OCI-LY7 (cell line): ENCODE measurements around the gene IRGM. TPM values are rescaled to one million over a fixed set of nuclear protein-coding genes. Genes with fewer than 3 reads are reported as not detected.

Source experiments
- BruUV-seq: library from RNA; stranded (reverse); fragments of 400-500 nt; replicated peaks from 2 replicates; lab custom pipeline; 2021; lab: Mats Ljungman, UMichigan
- CTCF ChIA-PET: fragments of 300-600 bp; sonication (Branson Sonifier 250); formaldehyde crosslinking; loops from one replicate; lab custom pipeline; 2022; ENCODE audit warnings: antibody characterized with exemption; ENCODE audit not compliant: unreplicated experiment; lab: Charles Lee
- POLR2A ChIA-PET: fragments of 300-600 bp; sonication (Branson Sonifier 250); formaldehyde crosslinking; loops from one replicate; lab custom pipeline; 2022; ENCODE audit warnings: antibody characterized with exemption; lab: Charles Lee
- DNase-seq: peaks from one replicate; pipeline ENCODE4 v3.0.0-alpha.2; 2015; ENCODE audit warnings: low spot score
- H2AFZ ChIP-seq: fragments of 200-600 bp; sonication (generic), shearing (Covaris generic); 2 replicates; pipeline ENCODE4 v1.6.1; 2014; ENCODE audit warnings: mild to moderate bottlenecking, antibody characterized with exemption, low read length, moderate library complexity
- H3K27ac ChIP-seq: fragments of 200-600 bp; sonication (generic); 2 replicates; pipeline ENCODE4 v1.5.1; 2014; ENCODE audit warnings: mixed run types, low read depth, mild to moderate bottlenecking, moderate library complexity, low read length, inconsistent platforms; ENCODE audit not compliant: poor library complexity, severe bottlenecking
- H3K36me3 ChIP-seq: fragments of 200-600 bp; sonication (generic); 2 replicates; pipeline ENCODE4 v1.6.1; 2014; ENCODE audit warnings: mild to moderate bottlenecking, antibody characterized with exemption, low read length, moderate library complexity, mixed read lengths; ENCODE audit not compliant: insufficient read depth
- H3K4me1 ChIP-seq: fragments of 200-600 bp; sonication (generic); 2 replicates; pipeline ENCODE4 v1.5.1; 2014; ENCODE audit warnings: mild to moderate bottlenecking, low read length; ENCODE audit not compliant: insufficient read depth, poor library complexity, severe bottlenecking
- H3K4me2 ChIP-seq: fragments of 200-600 bp; sonication (generic); 2 replicates; pipeline ENCODE4 v1.6.1; 2014; ENCODE audit warnings: mild to moderate bottlenecking, low read length
- H3K4me3 ChIP-seq: fragments of 200-600 bp; sonication (generic); 2 replicates; pipeline ENCODE4 v1.5.1; 2014; ENCODE audit warnings: mild to moderate bottlenecking, low read depth, low read length; ENCODE audit not compliant: poor library complexity, severe bottlenecking
- H3K79me2 ChIP-seq: fragments of 200-600 bp; sonication (generic); 2 replicates; pipeline ENCODE4 v1.6.1; 2016; ENCODE audit warnings: low read depth, mild to moderate bottlenecking, low read length, moderate library complexity, mixed read lengths; ENCODE audit not compliant: insufficient read depth
- H3K9me2 ChIP-seq: fragments of 200-600 bp; sonication (generic); 2 replicates; pipeline ENCODE4 v1.6.1; 2016; ENCODE audit warnings: mild to moderate bottlenecking, low read length, mixed read lengths; ENCODE audit not compliant: insufficient read depth
- H3K9me3 ChIP-seq: fragments of 200-600 bp; sonication (generic); 2 replicates; pipeline ENCODE4 v1.6.1; 2014; ENCODE audit warnings: mild to moderate bottlenecking, mixed run types, low read length, mixed read lengths
- H4K20me1 ChIP-seq: fragments of 200-600 bp; sonication (generic); 2 replicates; pipeline ENCODE4 v1.6.1; 2014; ENCODE audit warnings: mild to moderate bottlenecking, antibody characterized with exemption, low read length, moderate library complexity, mixed read lengths; ENCODE audit not compliant: insufficient read depth
- CTCF ChIP-seq: fragments of 200-600 bp; sonication (generic); conservative IDR thresholded peaks from 2 replicates; pipeline ENCODE4 v1.5.1; 2014; ENCODE audit warnings: mild to moderate bottlenecking, antibody characterized with exemption, low read length, moderate library complexity, mixed read lengths
- EZH2phosphoT487 ChIP-seq: fragments of 200-600 bp; sonication (generic); IDR thresholded peaks from 2 replicates; pipeline ENCODE4 v1.6.1; 2018; ENCODE audit warnings: low read depth, borderline replicate concordance, mild to moderate bottlenecking, mixed run types, antibody characterized with exemption, low read length, moderate library complexity, mixed read lengths
- intact Hi-C: fragments of 100-400 bp; cut with micrococcal nuclease; formaldehyde crosslinking; loops from one replicate; pipeline ENCODE4 v1.10.0; 2022; ENCODE audit not compliant: unreplicated experiment
- total RNA-seq, 2 experiments: library from RNA; depleted of rRNA in 1 of 2; stranded (reverse); fragments of >200 nt in 1 of 2; shearing (Covaris generic) in 1 of 2; gene quantifications; 2 replicates each; pipeline ENCODE4 v1.2.3, GENCODE V29; 2014 to 2022

IRGM gene
- total RNA-seq, 2 experiments from 2014 or later = not detected

- Histone ChIP-seq H3K4me2 (no peak overlapping the region), H3K4me1 (peaks cover 5% of the 10 kb centered on the region), H3K36me3 (no peaks in the 10 kb centered on the region), H3K9me2 (no peaks in the 10 kb centered on the region), H3K4me3 (no peak overlapping the region), H3K27ac (no peak overlapping the region), H2AFZ (no peak overlapping the region; the same call in 1 of the 2 replicates), H3K79me2 (no peaks in the 10 kb centered on the region), H4K20me1 (no peaks in the 10 kb centered on the region), H3K9me3 (no peaks in the 10 kb centered on the region)
- POLR2A ChIA-PET = interaction anchor here (0.8 kb wide), 1 partner anchor 382 kb away, joined by 3 read pairs; no protein-coding TSS in a partner anchor
- DNase-seq = peak; percentile 77
- CTCF ChIA-PET = no interaction called here
- intact Hi-C loops = loop anchor here (1.0 to 2.0 kb wide), 3 partner anchors 45 to 388 kb away; no protein-coding TSS in a partner anchor
- BruUV-seq = no TSS peak
- no peak for TF ChIP-seq EZH2phosphoT487
- peak; percentile 81 for TF ChIP-seq CTCF
Observed at GRCh38 chr5:150846654-150847333, 473 bp downstream of the IRGM start.

GRCh38 chr5:150847334-150847695, 994 bp downstream of the IRGM start:
- Histone ChIP-seq H3K4me1 (peaks cover 5% of the 10 kb centered on the region), H3K9me2 (no peaks in the 10 kb centered on the region), H3K4me2 (no peak overlapping the region), H2AFZ (no peak overlapping the region), H3K4me3 (no peak overlapping the region), H3K9me3 (no peaks in the 10 kb centered on the region), H3K79me2 (no peaks in the 10 kb centered on the region), H3K27ac (no peak overlapping the region), H4K20me1 (no peaks in the 10 kb centered on the region), H3K36me3 (no peaks in the 10 kb centered on the region)
- ChIA-PET CTCF (no interaction called here), POLR2A (interaction anchor here (0.6 kb wide), 1 partner anchor 64 kb away, joined by 8 read pairs; no protein-coding TSS in a partner anchor)
- BruUV-seq = no TSS peak
- intact Hi-C loops = loop anchor here (1.0 to 2.0 kb wide), 3 partner anchors 46 to 389 kb away; no protein-coding TSS in a partner anchor
- no peak for DNase-seq
- TF ChIP-seq CTCF (no peak), EZH2phosphoT487 (no peak)

GRCh38 chr5:150848271-150848670, 1.9 kb downstream of the IRGM start:
- ChIA-PET CTCF (no interaction called here), POLR2A (interaction anchor here (0.6 kb wide), 1 partner anchor 91 kb away, joined by 3 read pairs; no protein-coding TSS in a partner anchor)
- DNase-seq = no peak
- BruUV-seq = no TSS peak
- Histone ChIP-seq H3K79me2 (no peaks in the 10 kb centered on the region), H3K4me3 (no peak overlapping the region), H3K27ac (no peak overlapping the region), H3K9me3 (no peaks in the 10 kb centered on the region), H3K4me1 (peaks cover 5% of the 10 kb centered on the region), H3K9me2 (no peaks in the 10 kb centered on the region), H4K20me1 (no peaks in the 10 kb centered on the region), H2AFZ (no peak overlapping the region), H3K4me2 (no peak overlapping the region), H3K36me3 (no peaks in the 10 kb centered on the region)
- no peak for TF ChIP-seq EZH2phosphoT487
- TF ChIP-seq CTCF = no peak
- intact Hi-C loops = no loop called here
